ENCODE results near the gene CNOT11.

CNOT11 gene

GRCh38 chr2:101294861-101295260, 42.2 kb downstream of the CNOT11 start:
- no peak for DNase-seq
- H3K36me3 ChIP-seq (ENCODE audit: control insufficient read depth, insufficient read depth, low read length) = peaks cover 32% of the 10 kb centered on the region
- H3K4me3 ChIP-seq (ENCODE audit: insufficient read depth, low read depth, low read length, poor library complexity, severe bottlenecking) = no peak overlapping the region
- no peaks in the 10 kb centered on the region for H3K9me3 ChIP-seq (ENCODE audit: control insufficient read depth, low read length)
- H3K27me3 ChIP-seq (replicated peaks; ENCODE audit: control insufficient read depth, insufficient read depth, low read length, poor library complexity, severe bottlenecking) = no peaks in the 10 kb centered on the region
- peaks cover 32% of the 10 kb centered on the region for H3K4me1 ChIP-seq (ENCODE audit: control insufficient read depth, insufficient read depth, low read length, poor library complexity, severe bottlenecking)
- no peak overlapping the region for H3K27ac ChIP-seq (ENCODE audit: insufficient read depth, low read length, poor library complexity, severe bottlenecking)

GRCh38 chr2:101295895-101296294, 43.2 kb downstream of the CNOT11 start:
- Histone ChIP-seq H3K27ac (ENCODE audit: insufficient read depth, low read length, poor library complexity, severe bottlenecking) (no peak overlapping the region), H3K36me3 (ENCODE audit: control insufficient read depth, insufficient read depth, low read length) (peaks cover 32% of the 10 kb centered on the region), H3K4me3 (ENCODE audit: insufficient read depth, low read depth, low read length, poor library complexity, severe bottlenecking) (no peak overlapping the region), H3K9me3 (ENCODE audit: control insufficient read depth, low read length) (no peaks in the 10 kb centered on the region), H3K27me3 (replicated peaks; ENCODE audit: control insufficient read depth, insufficient read depth, low read length, poor library complexity, severe bottlenecking) (no peaks in the 10 kb centered on the region), H3K4me1 (ENCODE audit: control insufficient read depth, insufficient read depth, low read length, poor library complexity, severe bottlenecking) (peaks cover 41% of the 10 kb centered on the region)
- no peak for DNase-seq

GRCh38 chr2:101296371-101296770, 43.7 kb downstream of the CNOT11 start:
- Histone ChIP-seq H3K9me3 (ENCODE audit: control insufficient read depth, low read length) (no peaks in the 10 kb centered on the region), H3K4me1 (ENCODE audit: control insufficient read depth, insufficient read depth, low read length, poor library complexity, severe bottlenecking) (peaks cover 45% of the 10 kb centered on the region), H3K4me3 (ENCODE audit: insufficient read depth, low read depth, low read length, poor library complexity, severe bottlenecking) (no peak overlapping the region), H3K36me3 (ENCODE audit: control insufficient read depth, insufficient read depth, low read length) (peaks cover 30% of the 10 kb centered on the region), H3K27me3 (replicated peaks; ENCODE audit: control insufficient read depth, insufficient read depth, low read length, poor library complexity, severe bottlenecking) (no peaks in the 10 kb centered on the region), H3K27ac (ENCODE audit: insufficient read depth, low read length, poor library complexity, severe bottlenecking) (no peak overlapping the region)
- DNase-seq = no peak

GRCh38 chr2:101297383-101297782, 44.7 kb downstream of the CNOT11 start:
- Histone ChIP-seq H3K36me3 (ENCODE audit: control insufficient read depth, insufficient read depth, low read length) (peaks cover 26% of the 10 kb centered on the region), H3K27ac (ENCODE audit: insufficient read depth, low read length, poor library complexity, severe bottlenecking) (no peak overlapping the region), H3K4me1 (ENCODE audit: control insufficient read depth, insufficient read depth, low read length, poor library complexity, severe bottlenecking) (peaks cover 54% of the 10 kb centered on the region), H3K9me3 (ENCODE audit: control insufficient read depth, low read length) (no peaks in the 10 kb centered on the region), H3K27me3 (replicated peaks; ENCODE audit: control insufficient read depth, insufficient read depth, low read length, poor library complexity, severe bottlenecking) (no peaks in the 10 kb centered on the region), H3K4me3 (ENCODE audit: insufficient read depth, low read depth, low read length, poor library complexity, severe bottlenecking) (no peak overlapping the region)
- no peak for DNase-seq

- H3K27me3 ChIP-seq (replicated peaks; ENCODE audit: control insufficient read depth, insufficient read depth, low read length, poor library complexity, severe bottlenecking) = no peaks in the 10 kb centered on the region
- peaks cover 58% of the 10 kb centered on the region for H3K4me1 ChIP-seq (ENCODE audit: control insufficient read depth, insufficient read depth, low read length, poor library complexity, severe bottlenecking)
- no peak overlapping the region for H3K4me3 ChIP-seq (ENCODE audit: insufficient read depth, low read depth, low read length, poor library complexity, severe bottlenecking)
- H3K9me3 ChIP-seq (ENCODE audit: control insufficient read depth, low read length) = no peaks in the 10 kb centered on the region
- DNase-seq = no peak
- peaks cover 9% of the 10 kb centered on the region for H3K36me3 ChIP-seq (ENCODE audit: control insufficient read depth, insufficient read depth, low read length)
- no peak overlapping the region for H3K27ac ChIP-seq (ENCODE audit: insufficient read depth, low read length, poor library complexity, severe bottlenecking)
These were observed 46.9 kb downstream of the CNOT11 start for GRCh38 chr2:101299604-101300003.

- Histone ChIP-seq H3K36me3 (ENCODE audit: control insufficient read depth, insufficient read depth, low read length) (peaks cover 5% of the 10 kb centered on the region), H3K4me1 (ENCODE audit: control insufficient read depth, insufficient read depth, low read length, poor library complexity, severe bottlenecking) (peaks cover 61% of the 10 kb centered on the region), H3K9me3 (ENCODE audit: control insufficient read depth, low read length) (no peaks in the 10 kb centered on the region), H3K27ac (ENCODE audit: insufficient read depth, low read length, poor library complexity, severe bottlenecking) (no peak overlapping the region), H3K4me3 (ENCODE audit: insufficient read depth, low read depth, low read length, poor library complexity, severe bottlenecking) (no peak overlapping the region), H3K27me3 (replicated peaks; ENCODE audit: control insufficient read depth, insufficient read depth, low read length, poor library complexity, severe bottlenecking) (no peaks in the 10 kb centered on the region)
- no peak for DNase-seq
These were observed 47.5 kb downstream of the CNOT11 start for GRCh38 chr2:101300164-101300563.

- Histone ChIP-seq H3K36me3 (ENCODE audit: control insufficient read depth, insufficient read depth, low read length) (peaks cover 8% of the 10 kb centered on the region), H3K27ac (ENCODE audit: insufficient read depth, low read length, poor library complexity, severe bottlenecking) (no peak overlapping the region), H3K27me3 (replicated peaks; ENCODE audit: control insufficient read depth, insufficient read depth, low read length, poor library complexity, severe bottlenecking) (no peaks in the 10 kb centered on the region), H3K4me3 (ENCODE audit: insufficient read depth, low read depth, low read length, poor library complexity, severe bottlenecking) (peak overlapping the region; percentile 10), H3K9me3 (ENCODE audit: control insufficient read depth, low read length) (no peaks in the 10 kb centered on the region), H3K4me1 (ENCODE audit: control insufficient read depth, insufficient read depth, low read length, poor library complexity, severe bottlenecking) (peaks cover 68% of the 10 kb centered on the region)
- DNase-seq = no peak
These were observed 48.1 kb downstream of the CNOT11 start for GRCh38 chr2:101300836-101301235.

- no peaks in the 10 kb centered on the region for H3K27me3 ChIP-seq (replicated peaks; ENCODE audit: control insufficient read depth, insufficient read depth, low read length, poor library complexity, severe bottlenecking)
- peaks cover 64% of the 10 kb centered on the region for H3K4me1 ChIP-seq (ENCODE audit: control insufficient read depth, insufficient read depth, low read length, poor library complexity, severe bottlenecking)
- H3K27ac ChIP-seq (ENCODE audit: insufficient read depth, low read length, poor library complexity, severe bottlenecking) = no peak overlapping the region
- DNase-seq = no peak
- H3K9me3 ChIP-seq (ENCODE audit: control insufficient read depth, low read length) = no peaks in the 10 kb centered on the region
- peaks cover 9% of the 10 kb centered on the region for H3K36me3 ChIP-seq (ENCODE audit: control insufficient read depth, insufficient read depth, low read length)
- H3K4me3 ChIP-seq (ENCODE audit: insufficient read depth, low read depth, low read length, poor library complexity, severe bottlenecking) = no peak overlapping the region
These were observed 49.3 kb downstream of the CNOT11 start for GRCh38 chr2:101302016-101302415.

- Histone ChIP-seq H3K27me3 (replicated peaks; ENCODE audit: control insufficient read depth, insufficient read depth, low read length, poor library complexity, severe bottlenecking) (no peaks in the 10 kb centered on the region), H3K27ac (ENCODE audit: insufficient read depth, low read length, poor library complexity, severe bottlenecking) (no peak overlapping the region), H3K9me3 (ENCODE audit: control insufficient read depth, low read length) (no peaks in the 10 kb centered on the region), H3K36me3 (ENCODE audit: control insufficient read depth, insufficient read depth, low read length) (peaks cover 9% of the 10 kb centered on the region), H3K4me1 (ENCODE audit: control insufficient read depth, insufficient read depth, low read length, poor library complexity, severe bottlenecking) (peaks cover 53% of the 10 kb centered on the region), H3K4me3 (ENCODE audit: insufficient read depth, low read depth, low read length, poor library complexity, severe bottlenecking) (no peak overlapping the region)
- no peak for DNase-seq
These were observed 51.0 kb downstream of the CNOT11 start for GRCh38 chr2:101303688-101304087.

GRCh38 chr2:101305035-101305434, 52.3 kb downstream of the CNOT11 start:
- H3K9me3 ChIP-seq (ENCODE audit: control insufficient read depth, low read length) = no peaks in the 10 kb centered on the region
- no peaks in the 10 kb centered on the region for H3K27me3 ChIP-seq (replicated peaks; ENCODE audit: control insufficient read depth, insufficient read depth, low read length, poor library complexity, severe bottlenecking)
- peak overlapping the region; percentile 91 for H3K27ac ChIP-seq (ENCODE audit: insufficient read depth, low read length, poor library complexity, severe bottlenecking)
- peak overlapping the region; percentile 92 for H3K4me3 ChIP-seq (ENCODE audit: insufficient read depth, low read depth, low read length, poor library complexity, severe bottlenecking)
- H3K36me3 ChIP-seq (ENCODE audit: control insufficient read depth, insufficient read depth, low read length) = peaks cover 9% of the 10 kb centered on the region
- peaks cover 54% of the 10 kb centered on the region for H3K4me1 ChIP-seq (ENCODE audit: control insufficient read depth, insufficient read depth, low read length, poor library complexity, severe bottlenecking)
- no peak for DNase-seq
